ENCODE data around the gene MAGI2. TPM values are rescaled to one million over a fixed set of nuclear protein-coding genes. Genes with fewer than 3 reads are reported as not detected.

The MAGI2 gene
- total RNA-seq, 1 donor from 2014 or later: 10.7 TPM

DNA sequence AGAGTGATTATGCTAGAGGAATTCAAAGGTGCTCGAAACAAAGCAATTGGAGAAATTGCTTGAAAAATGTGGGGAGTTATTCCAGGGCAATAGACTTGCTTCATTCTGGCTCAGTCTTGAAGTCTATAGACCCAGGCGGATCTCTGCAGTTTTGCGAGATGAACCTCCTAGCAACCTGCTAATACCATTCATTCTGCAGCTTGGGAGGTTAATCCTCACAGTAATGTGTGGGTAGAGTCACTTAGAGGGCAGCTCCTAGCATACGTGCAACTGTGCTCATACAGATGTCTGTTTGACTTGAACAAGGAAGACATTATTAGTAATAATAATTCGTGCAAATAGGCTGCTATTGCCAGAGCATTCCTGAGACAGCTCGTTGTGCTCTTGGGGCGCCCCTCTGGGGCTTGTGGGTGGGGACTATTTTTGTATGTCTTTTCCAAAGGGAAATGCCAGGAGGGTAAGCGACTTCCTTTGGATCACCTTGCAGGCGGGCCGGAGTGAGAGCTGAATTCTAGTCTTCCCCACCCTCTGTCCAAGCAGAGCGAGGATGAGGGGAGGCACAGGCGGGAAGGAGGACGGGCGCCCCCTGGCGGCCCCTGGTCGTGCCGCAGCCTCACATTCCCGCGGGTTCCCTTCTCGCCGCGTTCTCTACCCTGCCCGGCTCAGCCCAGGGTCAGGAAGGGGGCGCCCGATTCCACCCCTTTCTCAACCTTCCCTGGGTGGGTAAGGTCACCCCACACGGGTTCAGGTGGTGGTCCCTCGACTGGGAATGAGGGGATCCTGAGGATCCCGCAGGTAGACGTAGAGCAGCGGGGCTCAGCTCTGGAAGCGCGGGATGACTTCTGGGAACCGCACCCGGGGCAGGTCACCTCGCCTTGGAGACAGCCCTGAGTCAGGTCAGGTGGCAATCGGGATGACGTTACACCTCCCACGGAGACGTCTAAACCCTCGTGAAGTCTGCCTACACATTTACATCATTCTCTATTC, 1413.4 kb downstream of the MAGI2 start:
- Mint-ChIP-seq H3K36me3 (ENCODE audit: unreplicated experiment) (no peaks in the 10 kb centered on the region), H3K9me3 (ENCODE audit: unreplicated experiment) (no peaks in the 10 kb centered on the region), H3K4me3 (ENCODE audit: unreplicated experiment) (no peak overlapping the region), H3K27ac (ENCODE audit: unreplicated experiment) (no peak overlapping the region), H3K27me3 (ENCODE audit: unreplicated experiment) (peaks cover 14% of the 10 kb centered on the region), H3K4me1 (ENCODE audit: unreplicated experiment) (no peaks in the 10 kb centered on the region)
- no peak for DNase-seq (ENCODE audit: extremely low spot score, unreplicated experiment)
- TF ChIP-seq, protein P1, sequence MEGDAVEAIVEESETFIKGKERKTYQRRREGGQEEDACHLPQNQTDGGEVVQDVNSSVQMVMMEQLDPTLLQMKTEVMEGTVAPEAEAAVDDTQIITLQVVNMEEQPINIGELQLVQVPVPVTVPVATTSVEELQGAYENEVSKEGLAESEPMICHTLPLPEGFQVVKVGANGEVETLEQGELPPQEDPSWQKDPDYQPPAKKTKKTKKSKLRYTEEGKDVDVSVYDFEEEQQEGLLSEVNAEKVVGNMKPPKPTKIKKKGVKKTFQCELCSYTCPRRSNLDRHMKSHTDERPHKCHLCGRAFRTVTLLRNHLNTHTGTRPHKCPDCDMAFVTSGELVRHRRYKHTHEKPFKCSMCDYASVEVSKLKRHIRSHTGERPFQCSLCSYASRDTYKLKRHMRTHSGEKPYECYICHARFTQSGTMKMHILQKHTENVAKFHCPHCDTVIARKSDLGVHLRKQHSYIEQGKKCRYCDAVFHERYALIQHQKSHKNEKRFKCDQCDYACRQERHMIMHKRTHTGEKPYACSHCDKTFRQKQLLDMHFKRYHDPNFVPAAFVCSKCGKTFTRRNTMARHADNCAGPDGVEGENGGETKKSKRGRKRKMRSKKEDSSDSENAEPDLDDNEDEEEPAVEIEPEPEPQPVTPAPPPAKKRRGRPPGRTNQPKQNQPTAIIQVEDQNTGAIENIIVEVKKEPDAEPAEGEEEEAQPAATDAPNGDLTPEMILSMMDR (IDR thresholded peaks at IDR 0.05): no peak

DNA sequence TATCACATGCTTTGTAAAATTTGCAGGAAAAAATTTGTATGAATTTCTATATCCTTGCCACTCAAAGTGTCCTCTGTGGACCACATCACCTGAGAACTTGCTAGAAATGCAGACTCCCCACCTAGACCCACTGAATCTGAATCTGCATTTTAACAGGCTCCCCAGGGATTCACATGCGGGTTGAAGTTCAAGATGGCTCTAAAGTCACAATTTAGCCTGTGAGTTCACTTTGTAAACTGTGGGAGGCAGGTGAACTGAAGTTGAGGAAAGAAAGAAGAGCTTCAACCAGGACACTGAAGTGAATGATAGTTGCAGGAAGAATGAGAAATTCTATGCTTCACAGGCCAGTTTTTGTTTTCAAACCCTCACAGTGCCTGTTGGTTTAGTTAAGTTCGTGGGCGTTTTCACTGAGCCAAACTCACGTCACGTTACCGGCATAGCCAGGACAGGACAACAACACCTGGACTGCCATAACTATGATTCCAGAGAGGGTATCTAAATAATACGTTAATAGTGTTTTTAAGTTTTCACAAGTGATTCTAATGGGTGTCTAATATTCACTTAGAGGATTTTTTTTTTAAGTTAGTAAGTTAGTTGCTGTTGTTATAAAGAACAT, 1414.9 kb downstream of the MAGI2 start:
- H3K27ac Mint-ChIP-seq (ENCODE audit: unreplicated experiment): no peak overlapping the region
- TF ChIP-seq, protein P1 (IDR thresholded peaks at IDR 0.05): no peak
- peaks cover 19% of the 10 kb centered on the region for H3K27me3 Mint-ChIP-seq (ENCODE audit: unreplicated experiment)
- DNase-seq (ENCODE audit: extremely low spot score, unreplicated experiment): no peak
- H3K4me1 Mint-ChIP-seq (ENCODE audit: unreplicated experiment): no peaks in the 10 kb centered on the region
- H3K4me3 Mint-ChIP-seq (ENCODE audit: unreplicated experiment): no peak overlapping the region
- no peaks in the 10 kb centered on the region for H3K36me3 Mint-ChIP-seq (ENCODE audit: unreplicated experiment)
- H3K9me3 Mint-ChIP-seq (ENCODE audit: unreplicated experiment): no peaks in the 10 kb centered on the region

DNA sequence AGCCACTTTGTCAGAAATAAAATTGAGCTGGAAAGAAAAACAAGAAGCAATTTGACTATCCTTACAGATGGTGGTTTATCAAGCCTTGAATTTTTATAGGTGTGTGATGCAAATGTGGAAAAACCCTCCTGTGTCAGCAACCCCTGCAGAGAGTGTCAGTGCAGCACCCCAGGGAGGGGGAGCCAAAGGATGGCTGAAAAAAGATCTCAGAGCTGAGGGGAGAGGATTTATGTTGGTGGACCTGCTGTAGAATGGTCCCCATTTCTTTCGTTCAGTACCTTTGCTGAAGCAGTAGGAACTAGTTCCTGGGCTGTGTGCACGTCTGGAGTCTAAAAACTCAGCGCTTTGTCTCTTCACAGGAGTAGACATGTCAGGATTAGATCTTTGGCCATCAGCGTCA, 1415.9 kb downstream of the MAGI2 start:
- H3K27ac Mint-ChIP-seq (ENCODE audit: unreplicated experiment): no peak overlapping the region
- H3K36me3 Mint-ChIP-seq (ENCODE audit: unreplicated experiment): no peaks in the 10 kb centered on the region
- no peaks in the 10 kb centered on the region for H3K4me1 Mint-ChIP-seq (ENCODE audit: unreplicated experiment)
- H3K27me3 Mint-ChIP-seq (ENCODE audit: unreplicated experiment): peaks cover 27% of the 10 kb centered on the region
- no peak overlapping the region for H3K4me3 Mint-ChIP-seq (ENCODE audit: unreplicated experiment)
- no peak for DNase-seq (ENCODE audit: extremely low spot score, unreplicated experiment)
- TF ChIP-seq, protein P1 (IDR thresholded peaks at IDR 0.05): no peak
- H3K9me3 Mint-ChIP-seq (ENCODE audit: unreplicated experiment): no peaks in the 10 kb centered on the region

GRCh38 chr7:78033410-78033809, 1420.1 kb downstream of the MAGI2 start:
- H3K4me1 Mint-ChIP-seq (ENCODE audit: unreplicated experiment): no peaks in the 10 kb centered on the region

More at GRCh38 chr7:78033410-78033809, 1420.1 kb downstream of the MAGI2 start:
- Mint-ChIP-seq H3K4me3 (ENCODE audit: unreplicated experiment) (no peak overlapping the region), H3K36me3 (ENCODE audit: unreplicated experiment) (no peaks in the 10 kb centered on the region), H3K27me3 (ENCODE audit: unreplicated experiment) (peaks cover 40% of the 10 kb centered on the region), H3K27ac (ENCODE audit: unreplicated experiment) (no peak overlapping the region), H3K9me3 (ENCODE audit: unreplicated experiment) (no peaks in the 10 kb centered on the region)
- TF ChIP-seq, protein P1 (IDR thresholded peaks at IDR 0.05): no peak
- no peak for DNase-seq (ENCODE audit: extremely low spot score, unreplicated experiment)

All from osteocyte (in vitro differentiated cells).